HG03064 (cell line): ENCODE measurements around the gene IL12RB2.

Source experiments
- ATAC-seq: cut with Tn5 transposase; IDR thresholded peaks from one replicate; pipeline ENCODE4 v1.9.1; 2021; ENCODE audit warnings: low read depth; ENCODE audit not compliant: unreplicated experiment

The IL12RB2 gene, protein sequence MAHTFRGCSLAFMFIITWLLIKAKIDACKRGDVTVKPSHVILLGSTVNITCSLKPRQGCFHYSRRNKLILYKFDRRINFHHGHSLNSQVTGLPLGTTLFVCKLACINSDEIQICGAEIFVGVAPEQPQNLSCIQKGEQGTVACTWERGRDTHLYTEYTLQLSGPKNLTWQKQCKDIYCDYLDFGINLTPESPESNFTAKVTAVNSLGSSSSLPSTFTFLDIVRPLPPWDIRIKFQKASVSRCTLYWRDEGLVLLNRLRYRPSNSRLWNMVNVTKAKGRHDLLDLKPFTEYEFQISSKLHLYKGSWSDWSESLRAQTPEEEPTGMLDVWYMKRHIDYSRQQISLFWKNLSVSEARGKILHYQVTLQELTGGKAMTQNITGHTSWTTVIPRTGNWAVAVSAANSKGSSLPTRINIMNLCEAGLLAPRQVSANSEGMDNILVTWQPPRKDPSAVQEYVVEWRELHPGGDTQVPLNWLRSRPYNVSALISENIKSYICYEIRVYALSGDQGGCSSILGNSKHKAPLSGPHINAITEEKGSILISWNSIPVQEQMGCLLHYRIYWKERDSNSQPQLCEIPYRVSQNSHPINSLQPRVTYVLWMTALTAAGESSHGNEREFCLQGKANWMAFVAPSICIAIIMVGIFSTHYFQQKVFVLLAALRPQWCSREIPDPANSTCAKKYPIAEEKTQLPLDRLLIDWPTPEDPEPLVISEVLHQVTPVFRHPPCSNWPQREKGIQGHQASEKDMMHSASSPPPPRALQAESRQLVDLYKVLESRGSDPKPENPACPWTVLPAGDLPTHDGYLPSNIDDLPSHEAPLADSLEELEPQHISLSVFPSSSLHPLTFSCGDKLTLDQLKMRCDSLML

DNA sequence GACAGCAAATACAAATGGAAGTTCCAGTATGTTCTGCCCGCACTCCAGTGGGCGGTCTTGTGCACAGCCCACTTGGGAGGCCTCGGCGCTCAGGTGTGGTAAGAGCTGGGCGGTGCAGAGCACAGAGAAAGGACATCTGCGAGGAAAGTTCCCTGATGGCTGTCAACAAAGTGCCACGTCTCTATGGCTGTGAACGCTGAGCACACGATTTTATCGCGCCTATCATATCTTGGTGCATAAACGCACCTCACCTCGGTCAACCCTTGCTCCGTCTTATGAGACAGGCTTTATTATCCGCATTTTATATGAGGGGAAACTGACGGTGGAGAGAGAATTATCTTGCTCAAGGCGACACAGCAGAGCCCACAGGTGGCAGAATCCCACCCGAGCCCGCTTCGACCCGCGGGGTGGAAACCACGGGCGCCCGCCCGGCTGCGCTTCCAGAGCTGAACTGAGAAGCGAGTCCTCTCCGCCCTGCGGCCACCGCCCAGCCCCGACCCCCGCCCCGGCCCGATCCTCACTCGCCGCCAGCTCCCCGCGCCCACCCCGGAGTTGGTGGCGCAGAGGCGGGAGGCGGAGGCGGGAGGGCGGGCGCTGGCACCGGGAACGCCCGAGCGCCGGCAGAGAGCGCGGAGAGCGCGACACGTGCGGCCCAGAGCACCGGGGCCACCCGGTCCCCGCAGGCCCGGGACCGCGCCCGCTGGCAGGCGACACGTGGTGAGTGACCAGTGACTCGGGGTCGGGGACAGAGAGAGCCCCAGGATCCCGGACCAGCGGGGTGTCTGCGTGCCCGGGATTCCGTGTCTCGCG is at the start of gene IL12RB2:
Gene IL12RB2, plus strand, starts transcription at position 623 of the 810 bp plus-strand sequence. CDS start 12,496 bp downstream, outside the sequence.
- ATAC-seq: no peak

DNA sequence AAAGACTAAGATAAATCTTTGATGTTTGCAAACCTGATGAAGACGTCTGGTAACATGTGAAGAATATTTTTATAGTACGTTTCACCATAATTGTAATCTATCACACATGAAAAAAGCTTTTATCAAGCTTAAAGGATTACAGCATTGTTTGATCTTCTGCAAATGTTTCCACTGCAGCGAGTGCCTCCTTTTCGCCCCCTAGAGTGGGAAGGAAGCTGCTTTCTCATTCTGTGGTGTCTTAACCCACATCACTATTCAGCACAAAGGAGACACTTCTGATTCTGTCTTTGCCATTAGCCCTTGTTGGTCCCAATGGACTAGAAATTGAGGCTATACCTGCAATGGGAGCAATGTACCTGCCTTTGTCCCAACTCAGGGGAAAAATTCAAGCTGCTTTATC is 46.0 kb upstream of the IL12RB2 start:
- ATAC-seq: no peak

DNA sequence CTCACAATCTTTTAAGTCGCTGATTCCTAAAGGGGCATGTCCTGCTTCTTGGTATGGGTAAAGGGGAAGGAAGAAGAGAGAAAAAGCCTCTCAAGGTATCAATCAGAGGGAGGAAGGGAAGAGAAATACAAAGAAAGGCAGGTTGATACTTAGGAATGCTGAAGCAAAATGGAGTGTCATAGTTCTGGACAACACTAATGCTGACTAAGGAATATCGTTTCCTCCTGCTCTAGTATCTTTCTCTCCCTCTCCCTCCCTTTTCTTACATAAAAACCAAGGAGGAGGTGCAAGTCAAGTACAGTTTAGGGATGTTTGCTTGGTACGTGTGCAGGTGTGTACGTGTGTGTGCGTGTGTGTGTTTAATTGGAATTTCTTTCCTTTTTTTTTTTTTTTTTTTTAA is 44.9 kb upstream of the IL12RB2 start:
- ATAC-seq: no peak

DNA sequence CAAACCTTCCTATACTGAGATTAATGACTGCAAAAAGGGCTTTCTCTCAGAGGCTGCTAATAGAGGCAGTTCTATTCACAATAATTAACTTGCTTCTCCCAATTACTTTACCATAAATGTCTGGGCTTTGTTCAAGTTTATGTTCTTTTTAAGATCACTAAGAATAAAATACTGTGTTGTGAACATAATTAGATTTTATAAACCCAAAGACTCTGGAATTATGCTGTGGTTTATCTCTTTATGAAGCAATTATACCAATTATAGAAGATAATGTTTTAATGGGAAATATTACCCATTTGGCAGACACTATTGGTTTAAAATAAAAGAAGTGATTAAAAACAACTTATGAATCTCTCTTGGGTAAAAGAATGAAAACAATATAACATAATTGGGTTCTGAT is 43.5 kb upstream of the IL12RB2 start:
- no peak for ATAC-seq

DNA sequence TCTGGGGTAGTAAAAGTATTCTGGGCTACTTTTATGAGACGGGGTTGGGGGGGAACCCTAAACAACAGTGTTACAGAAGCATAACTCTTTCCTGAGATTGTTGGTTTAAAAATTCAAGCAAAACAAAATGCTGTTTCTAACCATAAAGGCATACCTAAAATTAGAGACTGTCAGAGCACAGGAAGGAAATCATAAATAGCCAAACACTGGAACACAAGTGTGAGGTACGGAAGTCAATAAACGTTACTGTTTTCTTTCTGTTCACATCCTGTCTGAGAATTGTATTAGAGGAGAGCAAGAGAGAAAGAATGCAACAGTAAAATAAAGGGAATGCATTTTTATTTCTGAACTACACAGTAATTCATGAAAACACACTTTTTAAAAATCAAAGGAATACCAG is 42.8 kb upstream of the IL12RB2 start:
- peak; percentile 67 for ATAC-seq

DNA sequence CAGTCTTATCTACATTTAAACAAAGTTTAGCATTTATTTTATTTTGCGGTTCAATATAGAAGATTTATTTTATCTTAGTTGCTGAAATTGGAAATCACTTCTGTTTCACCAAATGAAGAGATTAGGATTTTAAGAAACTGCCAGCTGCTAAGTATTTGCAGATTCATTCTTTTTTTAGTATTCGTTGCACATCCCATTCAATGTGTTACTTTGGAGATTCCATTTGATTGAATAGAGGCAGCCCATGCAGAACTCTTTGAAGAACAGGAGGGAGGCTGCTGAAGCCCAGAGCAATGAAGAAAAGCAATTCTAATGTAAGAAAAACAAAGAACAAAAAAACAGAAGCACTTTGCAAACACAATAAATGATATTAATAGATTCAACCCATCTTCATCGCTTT is 38.6 kb upstream of the IL12RB2 start:
- ATAC-seq: no peak

DNA sequence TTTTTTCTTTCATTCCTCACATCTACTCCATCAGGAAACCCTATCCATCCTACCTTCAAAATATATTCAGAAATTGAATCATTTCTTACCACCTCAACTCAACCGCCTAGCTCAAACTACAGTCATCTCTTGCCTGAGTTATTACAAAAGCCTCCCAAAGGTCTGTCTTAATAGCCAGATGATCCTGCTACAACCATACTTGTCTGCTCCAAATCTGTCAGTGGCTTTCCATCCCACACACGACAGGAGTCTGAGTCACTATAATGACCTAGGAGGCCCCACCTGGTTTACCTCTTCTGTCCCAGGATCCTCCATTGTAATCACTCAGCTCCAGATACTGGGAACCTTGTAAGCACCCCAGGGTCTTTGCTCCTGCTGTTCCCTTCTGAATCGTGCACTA is 37.1 kb upstream of the IL12RB2 start:
- ATAC-seq: no peak

DNA sequence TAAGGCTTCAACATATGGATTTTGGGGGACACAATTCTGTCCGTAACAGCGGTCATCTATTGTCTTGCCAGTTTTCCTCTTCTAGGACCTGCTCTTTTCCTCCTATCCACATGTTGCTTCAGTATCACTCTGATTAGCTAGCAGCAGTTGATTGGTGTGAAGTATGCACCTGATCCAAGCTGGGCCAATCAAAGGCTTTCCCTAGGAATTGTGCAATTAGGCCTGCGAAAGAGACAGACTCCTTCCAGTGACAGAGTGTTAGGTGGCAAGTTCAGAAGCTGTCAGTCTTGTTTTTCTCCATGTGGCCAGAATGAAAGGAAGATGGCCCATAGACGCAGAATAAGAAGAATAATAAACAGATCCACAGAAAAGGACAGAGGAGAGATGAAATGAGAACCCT is 34.1 kb upstream of the IL12RB2 start:
- no peak for ATAC-seq

DNA sequence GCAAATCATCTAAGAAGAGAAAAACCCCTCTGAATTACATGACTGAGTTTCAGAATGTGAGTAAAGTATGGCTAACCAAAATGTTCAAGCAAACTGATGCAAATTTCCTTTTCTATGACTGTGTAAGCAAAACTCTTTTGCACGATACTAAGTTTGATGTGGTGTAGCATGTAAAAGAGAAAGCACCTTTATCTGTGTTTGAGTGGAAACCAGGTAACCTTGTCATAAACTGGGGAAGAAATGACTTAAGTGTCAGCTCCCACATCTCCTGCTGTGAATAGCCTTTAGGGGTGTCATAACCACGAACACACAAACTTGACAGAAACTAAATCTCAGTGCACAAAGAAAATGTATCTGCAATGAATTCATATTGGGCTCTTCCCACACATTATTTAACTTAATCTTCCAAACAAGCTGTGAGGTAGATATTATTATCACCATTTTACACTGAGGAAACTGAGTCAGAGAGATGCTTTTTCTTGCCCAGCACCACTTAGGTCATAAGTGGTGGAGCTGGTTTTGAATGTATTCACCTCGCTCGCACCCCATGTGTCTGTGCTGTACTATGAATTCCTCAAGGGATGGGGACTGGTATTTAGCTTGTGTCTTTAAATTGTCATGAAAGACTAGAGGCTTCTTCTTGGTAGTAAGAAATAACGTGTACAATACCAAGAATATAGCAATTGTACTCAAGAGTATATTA is 32.9 kb upstream of the IL12RB2 start:
- ATAC-seq: no peak

DNA sequence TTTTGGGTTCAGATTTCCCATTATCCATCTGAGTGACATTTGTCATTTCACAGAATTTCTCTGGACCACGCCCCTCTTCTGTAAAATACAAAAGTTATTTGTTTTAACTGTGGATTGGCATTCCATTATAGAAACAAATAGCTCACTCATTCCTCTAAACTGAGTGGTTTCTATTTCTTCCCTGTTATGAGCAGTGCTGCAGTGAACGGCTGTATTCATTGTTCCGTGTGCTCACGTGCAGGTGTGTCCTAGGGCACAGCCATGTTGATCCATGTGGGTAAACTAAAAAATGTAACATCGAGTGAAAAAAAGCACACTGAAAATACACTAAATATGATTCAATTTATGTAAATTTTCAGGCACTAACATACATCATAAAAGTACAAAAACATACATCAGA is 27.0 kb upstream of the IL12RB2 start:
- no peak for ATAC-seq

DNA sequence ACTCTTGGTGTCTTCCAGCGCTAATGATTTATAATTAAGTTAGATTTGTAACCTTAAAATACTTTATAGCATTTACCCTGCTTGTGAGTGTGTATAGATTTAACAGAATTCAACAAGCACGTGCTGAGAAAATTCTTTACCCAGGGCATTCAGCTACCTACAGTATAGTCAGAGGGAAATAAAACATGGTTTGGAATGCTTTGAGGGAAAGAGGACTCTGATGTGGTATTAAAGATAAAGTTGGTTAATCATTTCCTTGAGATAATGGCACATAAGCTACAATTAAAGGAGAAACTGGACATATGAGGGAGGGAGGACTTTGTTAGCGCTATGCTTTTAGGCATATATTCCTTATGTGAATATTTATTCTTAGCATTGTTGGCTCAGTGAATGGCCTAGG is 26.4 kb upstream of the IL12RB2 start:
- ATAC-seq: no peak

DNA sequence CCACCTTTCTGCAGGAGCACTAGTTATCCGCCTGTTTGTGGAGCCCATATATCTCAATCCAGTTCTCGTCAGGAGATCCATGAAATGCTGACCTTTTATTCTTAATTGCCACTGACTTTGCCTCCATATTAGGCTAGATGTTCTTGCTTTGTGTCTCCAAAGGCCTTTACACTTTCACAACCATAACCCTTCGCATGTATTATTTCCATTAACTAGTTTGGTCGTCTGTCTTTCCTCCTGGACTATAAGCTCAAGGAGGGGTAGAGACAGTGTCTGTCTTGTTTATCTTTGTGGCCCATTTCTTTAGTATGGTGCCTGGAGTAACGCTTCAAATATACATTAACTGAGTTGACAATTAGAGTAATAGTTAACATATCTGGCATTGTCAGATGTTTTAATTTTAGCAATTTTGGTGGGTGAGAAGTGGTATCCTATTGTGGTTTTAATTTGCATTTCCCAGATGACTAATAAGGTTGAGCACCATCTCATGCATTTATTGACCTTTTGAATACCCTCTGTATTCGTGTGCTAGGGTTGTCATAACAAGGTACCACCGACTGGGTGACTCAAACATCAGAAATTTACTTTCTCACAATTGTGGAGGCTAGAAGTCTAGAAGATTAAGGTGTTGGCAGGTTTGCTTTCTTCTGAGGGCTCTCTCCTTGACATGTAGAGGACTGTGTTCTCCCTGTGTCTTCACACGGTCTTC is 21.7 kb upstream of the IL12RB2 start:
- peak; percentile 82 for ATAC-seq

DNA sequence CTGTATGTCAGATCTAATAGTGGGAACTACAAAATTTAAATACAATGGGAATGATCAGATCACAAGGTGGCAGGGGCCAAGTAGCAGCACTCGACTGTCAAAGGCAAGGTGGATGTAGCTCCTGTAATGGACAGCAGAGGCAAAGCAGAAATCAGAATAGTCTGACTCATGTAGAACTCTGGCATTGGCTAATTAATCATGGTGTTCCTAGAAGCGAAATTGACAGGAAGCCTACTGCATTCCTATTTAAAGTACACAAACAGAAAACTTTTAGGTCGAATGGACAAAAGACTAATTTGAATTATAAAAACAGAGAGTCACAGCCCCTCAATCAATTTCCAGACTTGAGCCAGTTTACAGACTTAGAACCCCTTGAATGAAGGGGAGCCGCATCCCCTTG is 17.4 kb upstream of the IL12RB2 start:
- no peak for ATAC-seq

DNA sequence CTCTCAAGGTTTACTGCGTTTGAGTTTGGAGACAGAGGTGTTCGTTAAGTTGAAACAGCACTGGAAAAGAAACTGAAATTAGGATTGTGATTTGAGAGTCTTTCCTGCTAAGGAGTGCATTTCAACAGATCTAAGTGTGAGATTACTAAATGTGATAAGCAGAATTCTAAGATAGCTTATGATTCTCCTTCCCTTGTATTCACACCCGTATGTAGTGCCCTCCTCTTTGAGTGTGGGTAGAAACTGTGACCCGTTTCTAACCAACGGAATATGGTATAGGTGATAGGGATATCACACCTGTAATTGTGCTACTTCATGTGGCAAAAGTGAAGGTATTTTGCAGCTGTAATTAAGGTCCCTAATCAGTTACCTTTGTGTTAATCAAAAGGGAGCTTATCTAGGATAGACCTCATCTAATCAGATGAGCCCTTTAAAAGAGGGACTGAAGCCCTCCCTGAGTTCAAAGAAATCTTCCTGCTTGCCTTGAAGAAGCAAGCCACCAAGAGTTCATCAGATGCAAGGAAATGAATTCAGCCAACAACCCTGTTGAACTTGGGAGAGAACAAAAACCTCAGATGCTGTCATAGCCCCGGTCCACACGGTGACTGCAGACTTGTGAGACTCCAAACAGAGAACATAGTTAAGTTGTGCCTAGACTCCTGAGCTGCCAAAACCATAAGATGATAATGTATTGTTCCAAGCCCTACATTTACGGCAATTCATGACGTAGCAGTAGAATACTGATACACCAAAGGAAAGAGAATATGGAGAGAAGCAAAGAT is 12.6 kb upstream of the IL12RB2 start:
- no peak for ATAC-seq

DNA sequence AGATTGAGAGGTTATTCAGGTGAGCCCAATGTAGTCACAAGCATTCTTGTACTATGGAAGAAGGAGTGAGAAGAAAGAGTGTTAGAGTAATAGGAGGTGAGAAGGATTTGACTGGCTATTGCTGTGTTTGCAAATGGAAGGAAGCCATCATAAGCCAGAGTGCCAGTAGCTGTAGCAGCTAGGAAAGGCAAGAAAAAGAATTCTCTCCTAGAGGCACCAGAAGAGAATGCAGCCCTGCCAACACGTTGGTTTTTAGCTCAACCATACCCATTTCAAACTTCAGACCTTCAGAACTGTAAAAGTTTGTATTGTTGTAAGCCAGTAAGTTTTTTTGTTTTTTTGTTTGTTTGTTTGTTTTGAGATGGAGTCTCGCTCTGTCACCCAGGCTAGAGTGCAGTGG is 8.9 kb upstream of the IL12RB2 start:
- ATAC-seq: no peak

DNA sequence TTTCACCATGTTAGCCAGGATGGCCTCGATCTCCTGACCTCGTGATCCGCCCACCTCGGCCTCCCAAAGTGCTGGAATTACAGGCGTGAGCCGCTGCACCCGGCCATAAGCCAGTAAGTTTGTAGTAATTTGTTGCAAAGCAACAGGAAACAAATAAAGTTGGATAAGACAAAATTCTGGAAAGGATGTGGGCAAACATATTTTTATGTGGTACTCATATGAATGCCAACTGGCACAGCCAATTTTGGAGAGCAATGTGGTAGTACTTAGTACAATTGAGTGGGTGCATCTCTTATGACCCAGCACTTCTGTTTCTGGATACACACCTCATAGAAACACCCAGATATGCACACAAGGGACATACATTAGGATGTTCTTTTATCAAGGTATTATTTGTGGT is 8.4 kb upstream of the IL12RB2 start:
- no peak for ATAC-seq

DNA sequence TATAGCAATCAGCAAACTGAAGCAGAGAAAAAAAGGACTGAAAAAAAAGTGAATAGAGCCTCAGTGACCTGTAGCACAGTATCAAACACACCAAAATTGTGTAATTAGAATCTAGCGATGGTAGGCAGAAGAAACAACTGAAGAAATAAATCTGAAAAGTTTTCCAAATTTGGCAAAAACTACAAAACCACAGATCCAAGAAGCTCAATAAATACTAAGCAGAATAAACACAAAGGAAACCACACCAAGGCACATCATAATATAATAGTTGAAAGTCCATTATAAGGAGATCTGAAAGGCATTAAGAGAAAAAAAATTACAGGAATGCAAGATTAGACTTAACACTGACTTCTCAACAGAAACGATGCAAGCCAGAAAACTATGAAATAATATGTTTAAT is 7.1 kb upstream of the IL12RB2 start:
- ATAC-seq: no peak

DNA sequence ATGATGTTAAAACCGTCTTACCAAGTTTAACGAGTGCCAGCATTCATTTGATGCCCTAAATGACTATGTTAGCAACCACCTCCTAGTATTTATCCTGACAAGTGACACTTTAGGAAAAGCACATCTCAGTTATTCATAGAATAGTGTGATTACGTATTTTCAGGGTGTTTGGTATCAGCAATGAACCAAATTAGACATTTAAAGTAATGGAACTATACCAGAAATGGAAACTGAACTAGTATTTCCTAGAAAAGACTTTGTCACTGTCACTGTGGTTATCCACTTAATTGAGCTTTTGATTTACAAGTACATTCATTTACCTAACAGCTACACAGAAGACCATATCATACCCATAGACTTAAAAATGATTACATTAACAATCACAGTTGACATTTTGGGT is 3.6 kb upstream of the IL12RB2 start:
- no peak for ATAC-seq

DNA sequence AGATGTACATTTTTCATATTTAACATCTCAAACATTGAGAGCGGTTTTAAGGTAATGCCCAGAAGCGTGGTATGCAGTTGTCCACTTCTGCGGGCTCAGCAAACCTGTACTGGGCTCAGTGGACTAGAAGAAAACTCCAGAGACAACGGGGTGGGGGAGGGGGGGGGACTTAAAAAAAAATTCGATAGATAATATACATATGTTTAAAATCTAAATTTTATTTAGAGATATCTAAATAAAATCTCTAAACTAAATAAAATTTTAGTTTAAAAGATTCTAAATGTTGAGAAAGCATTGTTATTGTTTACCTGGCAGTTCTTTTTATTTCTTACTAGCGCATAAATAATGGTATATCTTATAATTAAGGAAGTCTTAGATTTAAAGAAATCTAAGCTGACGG is 1.1 kb upstream of the IL12RB2 start:
- ATAC-seq: no peak
